Fibroblast of villous mesenchyme (primary cell): Measurements from ENCODE around the gene CYLD. TPM values are rescaled to one million over a fixed set of nuclear protein-coding genes. Genes with fewer than 3 reads are reported as not detected.

ENCODE experiments used
- DNase-seq: peaks from one replicate; pipeline ENCODE4 v3.0.0-alpha.2; 2010; ENCODE audit warnings: low read depth
- H3K4me3 ChIP-seq: 2 replicates; pipeline ENCODE4 v1.5.1; 2011; ENCODE audit warnings: low read depth, mild to moderate bottlenecking, low read length
- CTCF ChIP-seq: IDR thresholded peaks from 2 replicates; pipeline ENCODE4 v1.5.1; 2012; ENCODE audit warnings: low read depth, mild to moderate bottlenecking, low read length; ENCODE audit not compliant: insufficient read depth
- total RNA-seq: library from RNA; depleted of rRNA; stranded (reverse); fragments of >200 nt; gene quantifications from 2 replicates; pipeline ENCODE4 v1.2.3, GENCODE V29; 2012

Gene CYLD
- total RNA-seq, 1 donor: 67.8 TPM

GRCh38 chr16:50774960-50775359, 33.1 kb downstream of the CYLD start:
- no peak for TF ChIP-seq CTCF
- no peak for DNase-seq
- no peak overlapping the region for H3K4me3 ChIP-seq

- no peak overlapping the region for H3K4me3 ChIP-seq
- DNase-seq: no peak
- TF ChIP-seq CTCF: no peak
Observed at GRCh38 chr16:50776037-50776436, 34.2 kb downstream of the CYLD start.

GRCh38 chr16:50778284-50779163, 36.6 kb downstream of the CYLD start:
- TF ChIP-seq CTCF: no peak
- H3K4me3 ChIP-seq: no peak overlapping the region
- no peak for DNase-seq

- TF ChIP-seq CTCF: no peak
- DNase-seq: no peak
- H3K4me3 ChIP-seq: no peak overlapping the region
Observed at GRCh38 chr16:50781043-50781442, 39.2 kb downstream of the CYLD start.

GRCh38 chr16:50781518-50781917, 39.6 kb downstream of the CYLD start:
- no peak overlapping the region for H3K4me3 ChIP-seq
- no peak for DNase-seq
- no peak for TF ChIP-seq CTCF

GRCh38 chr16:50789757-50790156, 47.9 kb downstream of the CYLD start:
- DNase-seq: no peak
- no peak for TF ChIP-seq CTCF
- H3K4me3 ChIP-seq: no peak overlapping the region
